GM21381 (cell line): ENCODE data around the gene SPINK2.

ENCODE experiments used
- ATAC-seq: cut with Tn5 transposase; IDR thresholded peaks from one replicate; pipeline ENCODE4 v1.9.1; 2021; ENCODE audit warnings: mild to moderate bottlenecking, moderate library complexity; ENCODE audit not compliant: unreplicated experiment

Gene SPINK2

GRCh38 chr4:56799824-56800756, 21.4 kb downstream of the SPINK2 start:
- ATAC-seq = peak; percentile 92

- no peak for ATAC-seq
These were observed 22.2 kb downstream of the SPINK2 start for GRCh38 chr4:56799161-56799759.

GRCh38 chr4:56796211-56796610, 25.3 kb downstream of the SPINK2 start:
- ATAC-seq = no peak

GRCh38 chr4:56791316-56791715, 30.2 kb downstream of the SPINK2 start:
- ATAC-seq = peak; percentile 68

GRCh38 chr4:56790691-56791091, 30.8 kb downstream of the SPINK2 start:
- peak; percentile 11 for ATAC-seq

GRCh38 chr4:56788081-56788480, 33.4 kb downstream of the SPINK2 start:
- ATAC-seq = no peak

- ATAC-seq = no peak
These were observed 34.1 kb downstream of the SPINK2 start for GRCh38 chr4:56787380-56787779.

GRCh38 chr4:56786955-56787354, 34.5 kb downstream of the SPINK2 start:
- ATAC-seq = no peak

GRCh38 chr4:56783986-56784385, 37.5 kb downstream of the SPINK2 start:
- no peak for ATAC-seq

GRCh38 chr4:56782019-56782418, 39.5 kb downstream of the SPINK2 start:
- no peak for ATAC-seq

- no peak for ATAC-seq
These were observed 48.2 kb downstream of the SPINK2 start for GRCh38 chr4:56773346-56773745.

GRCh38 chr4:56772134-56772533, 49.4 kb downstream of the SPINK2 start:
- no peak for ATAC-seq

- ATAC-seq = no peak
These were observed 52.7 kb downstream of the SPINK2 start for GRCh38 chr4:56768763-56769162.

- ATAC-seq = no peak
These were observed 53.2 kb downstream of the SPINK2 start for GRCh38 chr4:56768316-56768715.

GRCh38 chr4:56767567-56767966, 53.9 kb downstream of the SPINK2 start:
- no peak for ATAC-seq

- ATAC-seq = no peak
These were observed 56.7 kb downstream of the SPINK2 start for GRCh38 chr4:56764775-56765174.

GRCh38 chr4:56764223-56764622, 57.3 kb downstream of the SPINK2 start:
- ATAC-seq = no peak

GRCh38 chr4:56762484-56763250, 58.8 kb downstream of the SPINK2 start:
- ATAC-seq = no peak

GRCh38 chr4:56760183-56760582, 61.3 kb downstream of the SPINK2 start:
- no peak for ATAC-seq
